22Rv1 (cell line): ENCODE results near the gene IGF1.

ENCODE experiments used
- H3K27ac ChIP-seq: fragments of 450-650 bp; 2 replicates; pipeline ENCODE4 v1.5.1; 2017
- ZFX ChIP-seq: fragments of 450-650 bp; IDR thresholded peaks from 2 replicates; pipeline ENCODE4 v1.6.1; 2017; ENCODE audit warnings: antibody characterized with exemption, borderline replicate concordance
- TF ChIP-seq, protein P1 (sequence below): fragments of 450-650 bp; IDR thresholded peaks from 2 replicates; pipeline ENCODE4 v1.5.1; 2017; ENCODE audit warnings: mild to moderate bottlenecking

Gene IGF1

DNA sequence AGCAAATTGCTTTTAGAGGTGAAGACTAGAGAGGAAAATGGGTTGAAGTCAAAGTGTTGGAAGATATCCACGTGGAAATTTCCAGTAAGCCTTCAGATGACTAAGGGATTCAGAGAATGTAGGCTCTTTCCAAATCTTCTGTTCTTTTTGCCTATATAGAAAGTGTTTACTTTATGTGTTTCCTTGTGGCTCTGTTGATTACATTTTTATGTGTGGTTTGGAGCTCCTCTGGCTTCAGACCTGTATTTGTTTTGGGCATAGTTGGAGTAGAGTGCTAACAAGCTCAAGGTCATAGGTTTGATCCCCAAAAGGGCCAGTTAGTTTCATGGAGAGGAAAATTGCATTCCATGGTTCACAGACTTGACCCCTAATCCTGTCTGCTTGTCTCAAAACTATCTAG, 91.9 kb downstream of the IGF1 start:
- TF ChIP-seq, protein P1, sequence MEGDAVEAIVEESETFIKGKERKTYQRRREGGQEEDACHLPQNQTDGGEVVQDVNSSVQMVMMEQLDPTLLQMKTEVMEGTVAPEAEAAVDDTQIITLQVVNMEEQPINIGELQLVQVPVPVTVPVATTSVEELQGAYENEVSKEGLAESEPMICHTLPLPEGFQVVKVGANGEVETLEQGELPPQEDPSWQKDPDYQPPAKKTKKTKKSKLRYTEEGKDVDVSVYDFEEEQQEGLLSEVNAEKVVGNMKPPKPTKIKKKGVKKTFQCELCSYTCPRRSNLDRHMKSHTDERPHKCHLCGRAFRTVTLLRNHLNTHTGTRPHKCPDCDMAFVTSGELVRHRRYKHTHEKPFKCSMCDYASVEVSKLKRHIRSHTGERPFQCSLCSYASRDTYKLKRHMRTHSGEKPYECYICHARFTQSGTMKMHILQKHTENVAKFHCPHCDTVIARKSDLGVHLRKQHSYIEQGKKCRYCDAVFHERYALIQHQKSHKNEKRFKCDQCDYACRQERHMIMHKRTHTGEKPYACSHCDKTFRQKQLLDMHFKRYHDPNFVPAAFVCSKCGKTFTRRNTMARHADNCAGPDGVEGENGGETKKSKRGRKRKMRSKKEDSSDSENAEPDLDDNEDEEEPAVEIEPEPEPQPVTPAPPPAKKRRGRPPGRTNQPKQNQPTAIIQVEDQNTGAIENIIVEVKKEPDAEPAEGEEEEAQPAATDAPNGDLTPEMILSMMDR = no peak
- no peak for TF ChIP-seq ZFX
- H3K27ac ChIP-seq = no peak overlapping the region

DNA sequence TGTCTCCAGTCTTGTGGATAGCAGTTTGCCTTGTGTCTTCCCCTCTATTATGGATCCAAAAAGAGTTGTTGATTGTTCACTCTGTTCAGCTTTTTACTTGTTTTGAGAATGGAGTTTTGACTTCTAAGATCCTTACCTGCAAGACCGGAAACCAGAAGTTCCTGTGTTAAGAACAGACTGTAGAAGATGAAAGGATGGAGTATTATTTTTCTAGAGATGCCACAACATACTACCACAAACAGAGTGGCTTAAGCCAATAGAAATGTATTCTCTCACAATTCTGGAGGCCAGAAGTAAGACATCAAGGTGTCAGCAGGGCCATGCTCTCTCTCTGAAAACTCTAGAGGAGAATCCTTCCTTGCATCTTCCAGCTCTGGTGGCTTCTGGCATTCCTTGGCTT, 95.0 kb downstream of the IGF1 start:
- no peak overlapping the region for H3K27ac ChIP-seq

DNA sequence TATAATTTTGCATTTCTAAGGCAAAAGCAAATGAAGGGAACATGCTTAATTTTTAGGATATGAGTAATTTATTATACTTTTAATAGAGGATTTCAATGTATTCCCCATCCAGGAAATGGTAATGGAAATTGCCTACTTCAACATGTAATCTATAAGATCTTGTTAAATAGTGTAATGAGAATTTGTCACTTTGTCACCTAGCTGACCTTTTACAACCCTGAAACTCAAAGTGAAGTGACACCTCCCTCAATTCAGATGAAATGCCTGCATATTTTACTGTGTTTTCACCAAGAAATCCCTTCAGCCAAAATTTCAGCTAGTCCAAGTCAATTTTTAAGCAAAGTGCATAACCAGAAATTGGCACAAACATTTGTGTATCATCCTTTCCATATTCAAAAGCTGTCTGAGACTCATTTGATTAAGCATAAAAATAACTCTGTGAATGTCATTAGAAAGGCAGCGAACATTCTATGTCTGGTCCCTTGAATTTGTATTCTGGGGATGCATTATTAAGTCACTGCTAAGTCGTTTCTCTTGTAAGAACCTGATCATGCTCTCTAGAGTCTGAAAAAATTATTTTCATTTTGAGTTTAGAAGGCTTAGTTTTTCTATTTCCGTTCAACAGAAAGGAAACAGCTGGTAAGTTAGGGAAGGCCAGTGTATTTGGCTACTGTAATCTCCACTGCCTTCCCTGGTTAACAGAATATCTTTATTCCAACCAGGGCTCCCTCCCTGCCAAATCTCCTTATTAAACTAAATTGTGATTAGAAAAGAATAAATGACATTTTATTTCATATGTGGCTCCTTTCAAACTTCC, 100.8 kb downstream of the IGF1 start:
- no peak for TF ChIP-seq ZFX
- TF ChIP-seq, protein P1 = no peak
- no peak overlapping the region for H3K27ac ChIP-seq

More for the DNA sequence above, 95.0 kb downstream of the IGF1 start:
- TF ChIP-seq, protein P1 = no peak
- TF ChIP-seq ZFX = no peak

DNA sequence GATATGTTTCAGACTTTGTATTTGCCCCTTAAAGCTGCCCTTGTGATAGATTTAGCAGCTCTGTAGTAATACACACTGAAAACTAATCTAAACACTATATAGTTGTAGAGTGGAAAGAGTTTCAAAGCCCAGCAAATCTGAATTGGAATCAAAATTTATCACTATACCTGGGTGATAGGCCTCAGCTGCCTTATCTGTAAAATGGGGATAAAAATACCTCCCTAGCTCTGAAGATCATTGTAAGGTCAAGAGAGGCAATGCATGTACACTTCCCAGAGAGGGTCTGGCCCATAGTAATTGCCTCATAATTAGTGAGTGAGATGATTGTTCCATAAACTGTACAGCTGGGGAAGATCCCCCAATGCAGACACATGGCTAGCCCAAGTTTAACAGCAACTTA, 103.6 kb downstream of the IGF1 start:
- TF ChIP-seq, protein P1 = no peak
- TF ChIP-seq ZFX = no peak
- H3K27ac ChIP-seq = no peak overlapping the region

DNA sequence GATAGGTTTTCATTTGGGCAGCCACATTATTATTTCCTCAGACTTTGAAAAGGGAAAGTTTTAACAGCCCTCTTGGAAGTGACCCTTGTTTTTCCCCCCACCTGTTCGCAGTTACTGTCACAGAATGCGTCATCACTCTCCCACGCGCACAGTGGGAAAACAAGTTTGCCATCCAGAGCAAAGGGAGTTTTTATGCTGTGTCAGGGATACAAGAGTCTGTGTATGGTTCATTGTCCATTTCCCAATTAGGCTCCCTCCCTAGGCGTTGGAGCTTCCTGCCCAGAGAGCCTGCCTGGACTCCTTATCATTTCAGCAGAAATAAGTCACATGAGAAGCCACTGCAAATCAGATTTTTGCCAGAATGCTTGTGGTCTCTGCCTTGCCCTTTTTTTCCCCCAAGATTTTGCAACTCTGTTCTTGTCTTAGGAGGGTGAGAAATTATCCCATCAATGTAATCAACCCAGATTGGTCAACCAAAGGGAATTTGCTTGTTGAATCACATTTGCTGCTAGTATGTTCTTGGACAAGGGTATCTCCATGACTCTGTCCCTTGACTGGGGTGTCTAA, 104.1 kb downstream of the IGF1 start:
- H3K27ac ChIP-seq = no peak overlapping the region
- TF ChIP-seq, protein P1 = no peak
- no peak for TF ChIP-seq ZFX

DNA sequence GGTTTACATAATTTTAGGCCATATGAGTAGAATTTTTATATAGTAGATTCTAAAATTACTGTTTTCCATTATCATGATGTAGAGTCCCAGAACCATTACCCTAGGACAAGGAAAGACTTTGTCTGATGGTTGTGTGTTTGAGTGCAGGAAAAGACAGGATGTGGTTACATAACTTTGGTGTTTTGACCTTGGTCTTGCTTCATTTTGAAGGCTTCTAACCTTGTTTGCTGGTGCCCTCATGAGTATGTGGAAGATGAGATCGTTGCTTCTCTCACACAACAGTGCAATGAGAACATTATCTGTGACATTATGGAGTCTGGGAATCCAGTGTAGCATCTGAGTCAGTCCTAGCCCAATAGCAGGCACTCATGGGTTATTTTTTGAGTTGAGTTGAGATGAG, 106.2 kb downstream of the IGF1 start:
- no peak overlapping the region for H3K27ac ChIP-seq
- TF ChIP-seq, protein P1 = no peak
- no peak for TF ChIP-seq ZFX

DNA sequence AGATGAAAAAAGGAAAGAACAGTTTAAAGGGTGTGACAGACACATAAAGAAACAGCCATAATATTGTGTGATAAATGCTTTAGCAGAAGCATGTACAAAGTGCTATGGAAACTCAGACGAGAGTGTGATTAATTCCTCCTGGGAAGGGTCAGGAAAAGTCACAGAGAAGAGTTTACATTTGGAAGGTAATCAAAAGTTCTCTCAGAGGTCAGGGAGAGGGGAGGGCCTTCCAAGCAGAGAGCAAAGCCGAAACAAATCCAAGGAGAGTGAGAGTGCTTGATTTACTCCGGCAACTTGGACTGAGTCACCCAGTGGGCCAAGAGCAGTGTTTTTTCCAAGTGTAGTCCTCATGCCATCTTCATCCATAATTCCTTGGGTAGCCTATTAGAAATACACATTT, 108.3 kb downstream of the IGF1 start:
- no peak overlapping the region for H3K27ac ChIP-seq
- no peak for TF ChIP-seq ZFX
- TF ChIP-seq, protein P1 = no peak
